ENCODE measurements around the gene BCAS3. TPM values are rescaled to one million over a fixed set of nuclear protein-coding genes. Genes with fewer than 3 reads are reported as not detected.

BCAS3 gene
- total RNA-seq, 1 donor from 2014 or later: 14.5 TPM

DNA sequence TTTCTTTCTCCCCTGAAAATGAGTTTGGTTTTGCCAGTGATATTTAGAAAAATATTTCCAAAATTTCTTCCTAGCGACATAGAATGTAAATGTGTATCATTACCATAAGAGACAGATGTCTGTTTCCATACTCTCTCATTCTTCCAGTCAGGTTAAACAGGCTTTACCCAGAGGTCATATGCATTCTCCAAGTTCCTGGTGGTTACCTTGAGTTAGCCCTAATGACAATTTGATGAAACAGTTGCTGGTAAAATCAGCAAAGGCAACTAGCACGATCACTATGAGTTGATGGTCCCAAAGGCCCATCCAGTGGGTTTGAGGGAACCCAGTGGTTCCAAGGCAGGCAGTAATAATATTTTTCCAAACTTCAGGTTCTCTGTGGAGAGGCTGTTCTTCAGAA is 618.4 kb downstream of the BCAS3 start:
- no peaks in the 10 kb centered on the region for H3K79me2 ChIP-seq (ENCODE audit: insufficient read depth, low read length)
- no peak overlapping the region for H3K4me2 ChIP-seq (ENCODE audit: low read length)
- H3K9ac ChIP-seq (ENCODE audit: low read length): no peak overlapping the region
- H4K20me1 ChIP-seq (ENCODE audit: insufficient read depth, low read length): no peaks in the 10 kb centered on the region
- FAIRE-seq: no peak
- no peak overlapping the region for H3K27ac Mint-ChIP-seq (ENCODE audit: unreplicated experiment)
- H3K27me3 ChIP-seq (ENCODE audit: insufficient read depth, low read length): no peaks in the 10 kb centered on the region
- peaks cover 10% of the 10 kb centered on the region for H3K4me1 ChIP-seq (ENCODE audit: insufficient read depth, low read length)
- H3K27ac ChIP-seq (ENCODE audit: low read depth, low read length): no peak overlapping the region
- H2AFZ ChIP-seq (ENCODE audit: low read depth, low read length): no peak overlapping the region
- no peak for TF ChIP-seq EZH2 (IDR thresholded peaks at IDR 0.05; ENCODE audit: insufficient read depth, low read length)
- TF ChIP-seq, protein P1, sequence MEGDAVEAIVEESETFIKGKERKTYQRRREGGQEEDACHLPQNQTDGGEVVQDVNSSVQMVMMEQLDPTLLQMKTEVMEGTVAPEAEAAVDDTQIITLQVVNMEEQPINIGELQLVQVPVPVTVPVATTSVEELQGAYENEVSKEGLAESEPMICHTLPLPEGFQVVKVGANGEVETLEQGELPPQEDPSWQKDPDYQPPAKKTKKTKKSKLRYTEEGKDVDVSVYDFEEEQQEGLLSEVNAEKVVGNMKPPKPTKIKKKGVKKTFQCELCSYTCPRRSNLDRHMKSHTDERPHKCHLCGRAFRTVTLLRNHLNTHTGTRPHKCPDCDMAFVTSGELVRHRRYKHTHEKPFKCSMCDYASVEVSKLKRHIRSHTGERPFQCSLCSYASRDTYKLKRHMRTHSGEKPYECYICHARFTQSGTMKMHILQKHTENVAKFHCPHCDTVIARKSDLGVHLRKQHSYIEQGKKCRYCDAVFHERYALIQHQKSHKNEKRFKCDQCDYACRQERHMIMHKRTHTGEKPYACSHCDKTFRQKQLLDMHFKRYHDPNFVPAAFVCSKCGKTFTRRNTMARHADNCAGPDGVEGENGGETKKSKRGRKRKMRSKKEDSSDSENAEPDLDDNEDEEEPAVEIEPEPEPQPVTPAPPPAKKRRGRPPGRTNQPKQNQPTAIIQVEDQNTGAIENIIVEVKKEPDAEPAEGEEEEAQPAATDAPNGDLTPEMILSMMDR (IDR thresholded peaks at IDR 0.05; ENCODE audit: insufficient read depth, low read depth, low read length): no peak
- no peak for DNase-seq (ENCODE audit: low read depth)
- H3K36me3 Mint-ChIP-seq (ENCODE audit: low read depth, unreplicated experiment): no peaks in the 10 kb centered on the region
- no peaks in the 10 kb centered on the region for H3K9me3 Mint-ChIP-seq (ENCODE audit: unreplicated experiment)
- H3K4me3 ChIP-seq (ENCODE audit: insufficient read depth, low read depth, low read length): no peak overlapping the region
- H3K9me3 ChIP-seq (ENCODE audit: insufficient read depth, low read depth, low read length): no peaks in the 10 kb centered on the region
- H3K36me3 ChIP-seq (ENCODE audit: insufficient read depth, low read length): no peaks in the 10 kb centered on the region
- H3K4me1 Mint-ChIP-seq (ENCODE audit: low read depth, unreplicated experiment): peaks cover 8% of the 10 kb centered on the region
- H3K4me3 Mint-ChIP-seq (ENCODE audit: unreplicated experiment): no peak overlapping the region
- no peaks in the 10 kb centered on the region for H3K27me3 Mint-ChIP-seq (ENCODE audit: low read depth, unreplicated experiment)

GRCh38 chr17:61299517-61300513 is 622.2 kb downstream of the BCAS3 start:
- no peaks in the 10 kb centered on the region for H3K36me3 ChIP-seq (ENCODE audit: insufficient read depth, low read length)
- no peak for DNase-seq (ENCODE audit: low read depth)
- H3K9me3 Mint-ChIP-seq (ENCODE audit: unreplicated experiment): no peaks in the 10 kb centered on the region
- H2AFZ ChIP-seq (ENCODE audit: low read depth, low read length): no peak overlapping the region
- no peak overlapping the region for H3K4me3 ChIP-seq (ENCODE audit: insufficient read depth, low read depth, low read length)
- no peak overlapping the region for H3K9ac ChIP-seq (ENCODE audit: low read length)
- peaks cover 5% of the 10 kb centered on the region for H3K4me1 ChIP-seq (ENCODE audit: insufficient read depth, low read length)
- no peak overlapping the region for H3K27ac ChIP-seq (ENCODE audit: low read depth, low read length)
- H3K27me3 Mint-ChIP-seq (ENCODE audit: low read depth, unreplicated experiment): no peaks in the 10 kb centered on the region
- no peak overlapping the region for H3K27ac Mint-ChIP-seq (ENCODE audit: unreplicated experiment)
- no peaks in the 10 kb centered on the region for H3K9me3 ChIP-seq (ENCODE audit: insufficient read depth, low read depth, low read length)
- H4K20me1 ChIP-seq (ENCODE audit: insufficient read depth, low read length): no peaks in the 10 kb centered on the region
- no peak overlapping the region for H3K4me3 Mint-ChIP-seq (ENCODE audit: unreplicated experiment)
- peaks cover 10% of the 10 kb centered on the region for H3K4me1 Mint-ChIP-seq (ENCODE audit: low read depth, unreplicated experiment)
- FAIRE-seq: no peak
- no peak for TF ChIP-seq EZH2 (IDR thresholded peaks at IDR 0.05; ENCODE audit: insufficient read depth, low read length)
- TF ChIP-seq, protein P1 (IDR thresholded peaks at IDR 0.05; ENCODE audit: insufficient read depth, low read depth, low read length): no peak
- H3K79me2 ChIP-seq (ENCODE audit: insufficient read depth, low read length): no peaks in the 10 kb centered on the region
- no peaks in the 10 kb centered on the region for H3K27me3 ChIP-seq (ENCODE audit: insufficient read depth, low read length)
- H3K4me2 ChIP-seq (ENCODE audit: low read length): no peak overlapping the region
- H3K36me3 Mint-ChIP-seq (ENCODE audit: low read depth, unreplicated experiment): no peaks in the 10 kb centered on the region
